AG10803 (cell line): ENCODE results near the gene ADNP2.

Experiments
- DNase-seq: peaks from one replicate; pipeline ENCODE4 v3.0.0; 2010; ENCODE audit warnings: low read depth
- H3K4me3 ChIP-seq: 2 replicates; pipeline ENCODE4 v1.5.1; 2011; ENCODE audit warnings: mild to moderate bottlenecking, low read length, control low read depth
- TF ChIP-seq, protein P1 (sequence below): conservative IDR thresholded peaks from 2 replicates; pipeline ENCODE4 v1.5.1; 2011; ENCODE audit warnings: mild to moderate bottlenecking, low read length, control low read depth, inconsistent platforms

Gene ADNP2

DNA sequence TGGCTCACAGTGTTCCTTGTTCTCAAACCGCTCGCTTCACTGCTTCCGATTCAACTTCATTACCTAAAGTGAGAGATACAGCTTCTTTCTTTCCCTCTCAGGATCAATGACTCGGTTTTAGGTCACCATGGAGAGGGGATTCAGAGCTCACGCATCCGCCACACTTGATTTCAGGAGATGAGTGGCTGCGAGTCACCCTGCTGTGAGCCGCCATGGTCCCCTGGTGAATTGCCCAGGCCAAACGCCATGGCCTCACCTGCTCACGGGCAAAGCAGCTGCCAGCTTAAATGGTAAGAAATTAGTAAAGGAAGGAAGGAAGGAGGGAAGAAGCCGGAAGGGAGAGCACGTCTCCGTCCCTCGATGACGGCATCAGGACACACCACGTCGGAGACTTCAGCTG is 60.5 kb downstream of the ADNP2 start:
- TF ChIP-seq, protein P1, sequence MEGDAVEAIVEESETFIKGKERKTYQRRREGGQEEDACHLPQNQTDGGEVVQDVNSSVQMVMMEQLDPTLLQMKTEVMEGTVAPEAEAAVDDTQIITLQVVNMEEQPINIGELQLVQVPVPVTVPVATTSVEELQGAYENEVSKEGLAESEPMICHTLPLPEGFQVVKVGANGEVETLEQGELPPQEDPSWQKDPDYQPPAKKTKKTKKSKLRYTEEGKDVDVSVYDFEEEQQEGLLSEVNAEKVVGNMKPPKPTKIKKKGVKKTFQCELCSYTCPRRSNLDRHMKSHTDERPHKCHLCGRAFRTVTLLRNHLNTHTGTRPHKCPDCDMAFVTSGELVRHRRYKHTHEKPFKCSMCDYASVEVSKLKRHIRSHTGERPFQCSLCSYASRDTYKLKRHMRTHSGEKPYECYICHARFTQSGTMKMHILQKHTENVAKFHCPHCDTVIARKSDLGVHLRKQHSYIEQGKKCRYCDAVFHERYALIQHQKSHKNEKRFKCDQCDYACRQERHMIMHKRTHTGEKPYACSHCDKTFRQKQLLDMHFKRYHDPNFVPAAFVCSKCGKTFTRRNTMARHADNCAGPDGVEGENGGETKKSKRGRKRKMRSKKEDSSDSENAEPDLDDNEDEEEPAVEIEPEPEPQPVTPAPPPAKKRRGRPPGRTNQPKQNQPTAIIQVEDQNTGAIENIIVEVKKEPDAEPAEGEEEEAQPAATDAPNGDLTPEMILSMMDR: no peak
- DNase-seq: no peak
- H3K4me3 ChIP-seq: no peak overlapping the region

DNA sequence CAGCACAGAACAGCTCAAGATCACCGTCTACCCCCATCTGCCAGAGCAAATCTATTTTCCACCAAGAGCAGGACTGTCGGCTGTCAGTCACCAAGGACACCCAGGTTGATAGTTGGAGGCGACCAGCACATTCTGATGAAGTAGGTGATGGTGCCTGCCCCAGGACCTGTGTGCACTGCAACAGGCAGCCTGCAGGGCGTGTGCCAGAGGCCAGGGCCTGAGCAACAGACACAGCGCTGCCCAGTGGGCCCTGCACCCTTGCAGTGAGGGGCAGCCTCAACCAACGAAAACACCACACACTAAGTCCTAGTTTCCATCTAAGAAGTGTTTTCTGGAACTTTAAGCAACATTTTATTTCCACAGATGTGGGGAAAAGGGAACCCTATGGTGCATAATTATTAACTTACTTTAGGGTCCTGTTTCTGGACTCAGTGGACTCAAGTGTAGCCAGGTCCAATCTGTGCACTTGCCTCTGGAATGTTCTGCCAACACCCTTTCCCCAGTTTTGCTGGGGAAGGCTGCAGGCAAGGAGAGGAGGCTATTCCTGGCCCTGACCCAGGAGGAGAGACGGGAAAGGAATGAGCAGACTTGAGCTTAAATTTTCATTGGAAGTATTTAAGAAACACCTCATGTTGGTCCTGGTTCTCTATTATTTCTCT is 61.5 kb downstream of the ADNP2 start:
- TF ChIP-seq, protein P1: no peak
- H3K4me3 ChIP-seq: no peak overlapping the region
- no peak for DNase-seq

GRCh38 chr18:80171054-80171872 is 62.2 kb downstream of the ADNP2 start:
- peak overlapping the region; percentile 29 for H3K4me3 ChIP-seq
- DNase-seq: peak; percentile 68
- TF ChIP-seq, protein P1: peak; percentile 65

GRCh38 chr18:80172056-80172455 is 63.0 kb downstream of the ADNP2 start:
- DNase-seq: no peak
- H3K4me3 ChIP-seq: no peak overlapping the region
- TF ChIP-seq, protein P1: no peak

DNA sequence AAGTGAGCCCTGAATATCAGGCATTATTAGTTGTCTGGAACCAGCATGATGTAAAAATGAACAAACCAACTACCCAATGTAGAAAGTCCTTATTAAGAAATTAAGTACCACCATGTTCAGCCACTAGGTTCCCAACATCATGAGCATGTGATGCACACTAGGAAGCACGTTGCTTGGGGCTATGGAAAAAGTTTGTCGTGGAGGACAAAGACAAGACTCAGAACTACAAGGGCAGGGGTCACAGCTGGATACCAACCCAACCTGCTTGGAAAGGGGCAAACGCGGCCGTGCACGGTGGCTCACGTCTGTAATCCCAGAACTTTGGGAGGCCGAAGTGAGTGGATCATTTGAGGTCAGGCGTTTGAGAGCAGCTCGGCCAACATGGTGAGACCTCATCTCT is 64.0 kb downstream of the ADNP2 start:
- TF ChIP-seq, protein P1: no peak
- H3K4me3 ChIP-seq: no peak overlapping the region
- no peak for DNase-seq

DNA sequence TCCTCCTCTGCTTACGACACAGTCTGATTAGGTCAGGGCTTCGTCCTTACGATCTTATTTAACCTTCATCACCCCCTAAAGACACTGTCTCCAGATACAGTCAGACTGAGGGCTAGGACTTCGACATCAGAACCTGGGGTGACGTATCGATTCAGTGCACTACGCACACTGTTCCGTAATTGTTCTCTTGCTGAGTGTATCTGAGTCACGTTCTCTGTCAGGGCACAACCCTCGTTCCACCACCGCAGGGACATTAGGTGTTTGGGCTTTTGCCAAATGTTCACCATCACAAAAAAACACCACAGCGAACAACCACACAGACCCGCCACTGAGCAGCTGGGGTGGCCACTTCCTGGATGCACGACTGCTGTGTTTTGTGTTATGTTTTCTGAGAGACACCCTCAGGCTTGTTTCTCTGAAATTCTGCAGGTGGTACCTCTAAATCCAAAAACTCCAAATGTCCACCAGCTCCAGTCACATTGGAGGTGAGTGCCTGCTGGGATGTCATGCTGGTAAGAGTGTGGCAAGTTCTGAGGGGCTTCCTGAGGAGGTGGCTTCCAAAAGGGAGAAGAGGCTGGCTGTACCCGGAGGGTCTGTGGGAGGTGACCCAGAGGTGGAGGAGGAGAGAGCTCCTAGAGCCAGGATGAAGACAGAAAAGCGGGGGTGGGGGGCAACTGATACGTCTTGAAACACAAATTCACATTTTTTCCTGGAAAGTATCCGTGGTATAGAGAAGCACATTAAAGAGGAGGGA is 66.6 kb downstream of the ADNP2 start:
- no peak for DNase-seq
- TF ChIP-seq, protein P1: no peak
- H3K4me3 ChIP-seq: no peak overlapping the region
